ENCODE data around the gene MAPRE2. TPM values are rescaled to one million over a fixed set of nuclear protein-coding genes. Genes with fewer than 3 reads are reported as not detected.
A peak's percentile ranks its signal among the peaks of the same experiment; 100 is the strongest.

MAPRE2 gene
- total and polyA plus RNA-seq, 7 donors: 3.3 to 83.4 (median 57.3) TPM

DNA sequence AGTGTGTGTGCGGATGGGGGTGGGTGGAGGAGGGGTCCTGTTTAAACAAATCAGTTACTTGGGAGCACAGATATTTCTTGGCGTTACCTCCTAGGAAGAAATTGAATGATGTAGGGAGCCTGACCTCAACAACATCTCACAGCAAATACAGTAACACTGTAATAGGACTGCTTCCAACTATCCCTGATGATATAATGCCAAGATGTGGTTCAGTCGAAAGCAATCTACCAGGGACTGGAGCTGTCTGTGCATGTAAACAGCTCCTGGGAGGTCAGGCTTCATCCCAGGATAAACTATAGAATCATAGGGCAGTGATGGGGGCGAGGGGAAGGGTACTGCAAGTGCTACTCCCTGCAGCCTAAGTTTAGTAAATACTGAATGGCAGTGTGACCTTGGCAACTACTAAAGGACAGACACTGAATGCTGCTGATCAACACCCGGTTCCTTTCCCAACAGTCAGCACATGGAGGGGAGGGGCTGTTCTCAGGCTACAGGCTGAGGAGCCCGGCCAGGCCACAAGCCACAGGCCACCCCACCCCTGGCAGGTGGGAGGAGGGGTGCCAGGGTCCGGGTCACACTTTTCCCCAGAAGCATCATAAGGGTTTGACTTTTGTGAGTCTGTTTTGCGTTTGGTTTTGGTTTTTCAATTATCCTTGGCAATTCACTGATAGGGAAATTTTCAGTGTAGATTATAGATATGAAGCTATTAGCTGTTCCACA is 114.3 kb downstream of the MAPRE2 start:
- ATAC-seq (peak; percentile 55 to 68 (median 58)), DNase-seq (no peak)

DNA sequence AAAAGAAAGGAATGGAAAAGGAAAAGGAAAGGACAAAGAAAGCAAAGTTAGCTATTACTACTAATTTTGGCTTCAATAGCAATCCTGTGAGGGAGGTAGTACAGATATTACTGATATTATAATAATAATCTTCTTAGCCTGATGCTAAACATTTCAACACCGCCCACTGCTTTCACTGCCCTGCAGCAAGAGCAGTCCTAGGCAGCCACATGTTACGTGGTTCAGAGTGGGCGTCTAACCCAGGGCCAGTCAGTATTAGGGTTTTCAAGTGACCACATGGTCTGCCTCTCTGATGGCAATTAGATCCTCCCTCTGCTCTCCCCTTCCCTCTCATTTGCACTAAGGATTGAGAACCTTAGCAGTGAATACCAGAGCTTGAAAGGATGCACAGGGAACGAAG is 116.0 kb downstream of the MAPRE2 start:
- no peak for ATAC-seq
- Histone ChIP-seq H3K4me3 (no peak overlapping the region), H3K27me3 (ENCODE audit: insufficient read depth in 3 of 3, low read length in 2 of 3) (no peaks in the 10 kb centered on the region), H3K4me1 (no peaks in the 10 kb centered on the region), H3K36me3 (ENCODE audit: insufficient read depth in 1 of 2, low read depth in 1 of 2) (no peaks in the 10 kb centered on the region), H3K27ac (no peak overlapping the region), H3K9me3 (no peaks in the 10 kb centered on the region)
- no peak for DNase-seq
- intact Hi-C loops (cut with DNase I): no loop called here
- TF ChIP-seq, protein P1, sequence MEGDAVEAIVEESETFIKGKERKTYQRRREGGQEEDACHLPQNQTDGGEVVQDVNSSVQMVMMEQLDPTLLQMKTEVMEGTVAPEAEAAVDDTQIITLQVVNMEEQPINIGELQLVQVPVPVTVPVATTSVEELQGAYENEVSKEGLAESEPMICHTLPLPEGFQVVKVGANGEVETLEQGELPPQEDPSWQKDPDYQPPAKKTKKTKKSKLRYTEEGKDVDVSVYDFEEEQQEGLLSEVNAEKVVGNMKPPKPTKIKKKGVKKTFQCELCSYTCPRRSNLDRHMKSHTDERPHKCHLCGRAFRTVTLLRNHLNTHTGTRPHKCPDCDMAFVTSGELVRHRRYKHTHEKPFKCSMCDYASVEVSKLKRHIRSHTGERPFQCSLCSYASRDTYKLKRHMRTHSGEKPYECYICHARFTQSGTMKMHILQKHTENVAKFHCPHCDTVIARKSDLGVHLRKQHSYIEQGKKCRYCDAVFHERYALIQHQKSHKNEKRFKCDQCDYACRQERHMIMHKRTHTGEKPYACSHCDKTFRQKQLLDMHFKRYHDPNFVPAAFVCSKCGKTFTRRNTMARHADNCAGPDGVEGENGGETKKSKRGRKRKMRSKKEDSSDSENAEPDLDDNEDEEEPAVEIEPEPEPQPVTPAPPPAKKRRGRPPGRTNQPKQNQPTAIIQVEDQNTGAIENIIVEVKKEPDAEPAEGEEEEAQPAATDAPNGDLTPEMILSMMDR (IDR thresholded peaks at IDR 0.05): no peak
- 94 to 97% (median 96%) methylated on average over 4 of the region's 4 CpGs for WGBS, 3 donors

More for the DNA sequence above, 114.3 kb downstream of the MAPRE2 start:
- no peaks in the 10 kb centered on the region for H3K9me3 ChIP-seq
- TF ChIP-seq, protein P1 (IDR thresholded peaks at IDR 0.05): no peak
- no peaks in the 10 kb centered on the region for H3K36me3 ChIP-seq (ENCODE audit: insufficient read depth in 1 of 2, low read depth in 1 of 2)
- no peak overlapping the region for H3K27ac ChIP-seq
- no peaks in the 10 kb centered on the region for H3K4me1 ChIP-seq
- no peak overlapping the region for H3K4me3 ChIP-seq
- intact Hi-C loops (cut with DNase I): no loop called here
- no peaks in the 10 kb centered on the region for H3K27me3 ChIP-seq (ENCODE audit: insufficient read depth in 3 of 3, low read length in 2 of 3)
- WGBS, 3 donors: 33 to 36% (median 35%) methylated on average over 8 of the region's 8 CpGs

DNA sequence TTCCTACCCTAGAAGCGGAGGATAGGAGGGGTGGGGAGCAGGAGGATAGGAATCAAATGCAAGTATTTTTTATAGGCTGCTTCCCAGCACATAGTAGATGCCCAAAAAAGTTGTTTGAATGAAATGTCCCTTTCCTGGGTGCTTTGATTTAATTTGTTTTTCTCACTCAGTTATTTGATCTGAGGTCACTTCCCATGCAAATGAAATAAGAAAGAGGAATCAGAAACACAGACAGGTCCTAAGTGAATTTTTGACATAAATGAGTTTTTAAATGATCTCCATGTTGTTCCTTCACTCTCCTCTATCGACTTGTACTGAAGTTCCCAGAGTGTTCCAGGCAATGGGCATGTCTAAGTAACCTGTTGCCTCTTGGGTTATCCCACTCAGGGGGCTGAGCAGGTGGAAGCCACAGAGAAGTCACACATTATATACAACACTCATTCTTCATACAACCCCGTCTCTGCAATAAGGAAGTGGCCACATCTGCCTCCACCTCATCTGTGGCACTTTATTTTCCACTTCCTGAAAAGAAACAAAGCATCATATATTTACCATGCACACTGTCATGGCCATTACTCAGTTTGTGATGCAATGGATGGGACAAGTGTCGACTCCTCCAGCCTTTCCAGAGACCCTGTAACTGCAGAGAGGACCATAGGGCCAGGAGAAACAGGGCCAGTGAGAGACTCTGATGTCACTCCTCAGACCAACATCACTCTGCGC is 117.7 kb downstream of the MAPRE2 start:
- no peak for ATAC-seq
- DNase-seq: no peak
- 74 to 80% (median 78%) methylated on average over 5 of the region's 5 CpGs for WGBS, 3 donors
- Histone ChIP-seq H3K27ac (no peak overlapping the region), H3K4me1 (peaks cover 6% of the 10 kb centered on the region), H3K4me3 (no peak overlapping the region), H3K9me3 (no peaks in the 10 kb centered on the region), H3K36me3 (ENCODE audit: insufficient read depth in 1 of 2, low read depth in 1 of 2) (no peaks in the 10 kb centered on the region), H3K27me3 (ENCODE audit: insufficient read depth in 3 of 3, low read length in 2 of 3) (no peaks in the 10 kb centered on the region)
- intact Hi-C loops (cut with DNase I): no loop called here
- TF ChIP-seq, protein P1 (IDR thresholded peaks at IDR 0.05): no peak

DNA sequence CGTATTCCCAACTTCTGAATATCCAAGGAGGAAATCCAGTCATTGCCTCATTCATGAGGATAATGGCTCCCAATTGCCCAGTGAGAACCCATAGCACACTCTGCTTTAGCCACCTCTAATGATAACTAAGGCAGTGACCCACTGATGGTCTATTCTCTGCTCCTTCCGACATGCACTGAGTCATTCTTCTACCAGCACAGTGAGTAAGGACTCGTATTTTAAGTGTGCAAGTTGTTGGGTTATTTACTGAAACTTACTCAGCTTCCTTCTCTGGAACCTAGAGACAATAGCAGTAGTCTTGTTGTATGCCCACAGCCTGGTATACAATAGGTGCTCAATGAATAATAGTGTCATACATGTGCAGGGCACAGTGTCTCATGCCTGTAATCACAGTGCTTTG is 118.6 kb downstream of the MAPRE2 start:
- peak in 2 of 4 donors; percentile 20 to 22 for ATAC-seq
- Histone ChIP-seq H3K27me3 (ENCODE audit: insufficient read depth in 3 of 3, low read length in 2 of 3) (no peaks in the 10 kb centered on the region), H3K9me3 (no peaks in the 10 kb centered on the region), H3K27ac (no peak overlapping the region), H3K36me3 (ENCODE audit: insufficient read depth in 1 of 2, low read depth in 1 of 2) (no peaks in the 10 kb centered on the region), H3K4me1 (peaks cover 13% of the 10 kb centered on the region), H3K4me3 (no peak overlapping the region)
- no peak for DNase-seq
- 66 to 71% (median 68%) methylated on average over 3 of the region's 3 CpGs for WGBS, 3 donors
- TF ChIP-seq, protein P1 (IDR thresholded peaks at IDR 0.05): no peak
- intact Hi-C loops (cut with DNase I): no loop called here

Data from psoas muscle (tissue), 8 donors.